Skeletal muscle tissue (tissue), 4 donors: Measurements from ENCODE around the gene SCEL. TPM values are rescaled to one million over a fixed set of nuclear protein-coding genes. Genes with fewer than 3 reads are reported as not detected.
"Not testable (repeated sequence)": the region's sequence is repeated elsewhere in the genome, so short reads cannot be mapped to it uniquely, and the experiment has no call there.

ENCODE experiments used
- H3K27ac ChIP-seq: one replicate; pipeline ENCODE4 v1.7.0; 2013; ENCODE audit warnings: mild to moderate bottlenecking, low read depth, low read length, inconsistent platforms
- H3K27me3 ChIP-seq, 3 donors: one replicate each; pipeline ENCODE4 v1.7.0; 2013; ENCODE audit warnings: low read length in 3 of 3; ENCODE audit not compliant: control insufficient read depth in 3 of 3, insufficient read depth in 3 of 3
- H3K36me3 ChIP-seq, 3 donors: one replicate each; pipeline ENCODE4 v1.7.0; 2013; ENCODE audit warnings: low read length in 3 of 3; ENCODE audit not compliant: control insufficient read depth in 3 of 3, insufficient read depth in 3 of 3
- H3K4me1 ChIP-seq, 3 donors: one replicate each; pipeline ENCODE4 v1.7.0; 2013; ENCODE audit warnings: low read length in 3 of 3, mild to moderate bottlenecking in 3 of 3; ENCODE audit not compliant: control insufficient read depth in 3 of 3, insufficient read depth in 3 of 3
- H3K4me3 ChIP-seq, 3 donors: one replicate each; pipeline ENCODE4 v1.7.0; 2013; ENCODE audit warnings: low read length in 3 of 3
- H3K9ac ChIP-seq, 3 donors: one replicate each; pipeline ENCODE4 v1.7.0; 2013; ENCODE audit warnings: low read length in 3 of 3, mild to moderate bottlenecking in 3 of 3, moderate library complexity in 2 of 3, low read depth in 1 of 3
- H3K9me3 ChIP-seq, 3 donors: one replicate each; pipeline ENCODE4 v1.7.0; 2013; ENCODE audit warnings: low read length in 3 of 3; ENCODE audit not compliant: control insufficient read depth in 3 of 3
- total RNA-seq: library from RNA; depleted of rRNA; stranded (reverse); fragments of >200 nt; gene quantifications from one replicate; pipeline ENCODE4 v1.2.3, GENCODE V29; 2014
- donor health status: Osteomylitis.

The SCEL gene
- total RNA-seq, 1 donor from 2014 or later = not detected

DNA sequence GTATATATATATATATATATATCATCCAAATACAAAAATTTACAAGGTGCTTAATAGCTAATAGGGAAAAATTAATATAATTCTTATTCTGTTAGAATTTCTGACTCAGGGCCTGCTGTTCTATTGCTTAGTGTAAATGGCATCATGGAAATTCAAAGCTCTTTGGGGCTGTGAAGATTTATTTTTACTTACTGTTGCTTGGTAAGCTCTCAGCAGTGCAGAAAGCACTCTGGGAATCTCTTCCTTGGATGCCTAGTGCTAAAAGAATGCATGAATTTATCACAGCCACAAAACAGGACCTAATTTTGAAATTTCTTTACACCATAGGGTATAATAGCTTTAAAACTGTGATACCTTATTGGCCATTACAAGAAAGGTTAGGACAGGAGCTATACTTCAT is 92.7 kb downstream of the SCEL start:
- no peak overlapping the region for H3K27ac ChIP-seq
- H3K4me3 ChIP-seq = no peak overlapping the region
- no peaks in the 10 kb centered on the region for H3K9me3 ChIP-seq
- no peaks in the 10 kb centered on the region for H3K4me1 ChIP-seq
- no peak overlapping the region for H3K9ac ChIP-seq
- H3K36me3 ChIP-seq = no peaks in the 10 kb centered on the region
- no peaks in the 10 kb centered on the region for H3K27me3 ChIP-seq

- no peak overlapping the region for H3K4me3 ChIP-seq
- H3K36me3 ChIP-seq = no peaks in the 10 kb centered on the region
- H3K27ac ChIP-seq = no peak overlapping the region
- H3K9ac ChIP-seq = no peak overlapping the region
- no peaks in the 10 kb centered on the region for H3K27me3 ChIP-seq
- no peaks in the 10 kb centered on the region for H3K4me1 ChIP-seq
- no peaks in the 10 kb centered on the region for H3K9me3 ChIP-seq
Measured at GRCh38 chr13:77637588-77637987, 102.1 kb downstream of the SCEL start.

- no peaks in the 10 kb centered on the region for H3K4me1 ChIP-seq
- no peak overlapping the region for H3K4me3 ChIP-seq
- peaks cover 0 to 3% (median 0%) of the 10 kb centered on the region in 3 donors for H3K9me3 ChIP-seq
- no peaks in the 10 kb centered on the region for H3K27me3 ChIP-seq
- H3K36me3 ChIP-seq = no peaks in the 10 kb centered on the region
- H3K9ac ChIP-seq = no peak overlapping the region
- no peak overlapping the region for H3K27ac ChIP-seq
Measured at GRCh38 chr13:77650409-77650808, 114.9 kb downstream of the SCEL start.

DNA sequence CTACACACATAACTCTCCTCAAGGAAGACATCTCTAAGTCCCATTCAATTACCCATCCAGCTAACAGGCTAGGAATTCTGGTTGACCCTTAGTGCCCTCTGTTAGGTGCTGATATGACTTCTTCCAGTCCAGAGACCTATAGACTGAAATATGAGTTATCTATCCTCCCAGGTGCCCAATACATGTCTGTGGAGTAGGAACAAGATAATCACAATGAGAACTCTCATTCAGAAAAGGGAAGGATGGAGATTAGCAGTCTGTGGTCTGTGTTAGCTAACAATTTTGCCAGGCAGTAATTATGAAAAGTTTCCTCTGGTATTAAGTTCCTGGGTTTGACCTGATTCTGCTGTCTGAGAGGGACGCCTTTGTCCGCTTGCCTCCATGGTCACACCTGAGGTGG is 117.8 kb downstream of the SCEL start:
- Histone ChIP-seq H3K4me1 (no peaks in the 10 kb centered on the region), H3K27ac (no peak overlapping the region), H3K9me3 (peaks cover 0 to 6% (median 0%) of the 10 kb centered on the region in 3 donors), H3K27me3 (no peaks in the 10 kb centered on the region), H3K36me3 (no peaks in the 10 kb centered on the region), H3K9ac (no peak overlapping the region), H3K4me3 (no peak overlapping the region)

- not testable (repeated sequence) for H3K27me3 ChIP-seq, H3K36me3 ChIP-seq, H3K4me1 ChIP-seq, H3K27ac ChIP-seq, H3K9ac ChIP-seq, H3K9me3 ChIP-seq, H3K4me3 ChIP-seq
Measured at GRCh38 chr13:77660016-77660415, 124.5 kb downstream of the SCEL start.

GRCh38 chr13:77660841-77661250 is 125.3 kb downstream of the SCEL start:
- Histone ChIP-seq H3K36me3 (no peaks in the 10 kb centered on the region), H3K4me3 (no peak overlapping the region), H3K27me3 (no peaks in the 10 kb centered on the region), H3K9me3 (peaks cover 0 to 3% (median 0%) of the 10 kb centered on the region in 3 donors), H3K4me1 (no peaks in the 10 kb centered on the region), H3K9ac (no peak overlapping the region), H3K27ac (no peak overlapping the region)

DNA sequence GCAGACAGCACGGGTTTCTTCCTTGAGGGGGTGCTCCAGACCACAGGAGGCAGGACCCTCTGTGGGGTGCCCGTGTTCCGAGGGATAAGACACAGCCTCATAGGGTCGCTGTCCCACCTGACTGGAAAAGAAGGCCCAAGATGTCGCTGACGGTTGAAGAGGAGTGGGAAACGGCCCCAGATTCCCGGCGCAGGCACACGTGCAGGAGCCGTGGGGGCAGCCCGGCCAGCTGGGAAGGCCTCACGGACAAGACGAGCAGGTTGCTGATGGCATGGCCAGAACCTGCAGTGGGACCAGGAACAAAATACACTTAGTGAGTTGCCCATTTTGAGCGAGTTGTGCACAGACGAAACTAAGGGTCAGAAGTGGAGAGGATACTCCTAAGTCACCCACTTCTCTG is 126.8 kb downstream of the SCEL start:
- not testable (repeated sequence) for H3K9ac ChIP-seq, H3K27ac ChIP-seq, H3K27me3 ChIP-seq, H3K4me1 ChIP-seq, H3K4me3 ChIP-seq, H3K9me3 ChIP-seq, H3K36me3 ChIP-seq

- H3K4me1 ChIP-seq, H3K4me3 ChIP-seq, H3K9me3 ChIP-seq, H3K27ac ChIP-seq, H3K36me3 ChIP-seq, H3K27me3 ChIP-seq, H3K9ac ChIP-seq: not testable (repeated sequence)
Measured at GRCh38 chr13:77662831-77663230, 127.3 kb downstream of the SCEL start.

DNA sequence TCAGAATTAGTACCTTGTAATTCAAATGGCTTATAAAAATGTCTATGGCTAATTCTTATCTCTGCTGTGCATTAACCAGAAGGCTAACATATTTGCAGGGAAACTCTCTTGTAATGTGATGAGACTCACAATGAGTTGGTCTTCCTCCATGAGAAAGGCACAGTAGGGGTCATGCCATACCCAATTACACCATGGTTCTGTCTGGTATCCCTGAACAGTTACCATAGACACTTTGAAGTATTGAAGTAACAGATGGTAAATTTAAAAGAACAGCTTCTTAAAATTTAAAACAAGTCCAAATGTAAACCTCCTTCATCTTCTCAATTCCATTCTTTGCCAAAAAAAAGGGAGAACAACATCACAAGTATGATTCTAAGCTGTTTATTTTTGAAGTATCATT is 139.3 kb downstream of the SCEL start:
- Histone ChIP-seq H3K9me3 (no peaks in the 10 kb centered on the region), H3K27me3 (peaks cover 0 to 3% (median 0%) of the 10 kb centered on the region in 3 donors), H3K27ac (no peak overlapping the region), H3K36me3 (no peaks in the 10 kb centered on the region), H3K9ac (no peak overlapping the region), H3K4me3 (no peak overlapping the region), H3K4me1 (no peaks in the 10 kb centered on the region)

DNA sequence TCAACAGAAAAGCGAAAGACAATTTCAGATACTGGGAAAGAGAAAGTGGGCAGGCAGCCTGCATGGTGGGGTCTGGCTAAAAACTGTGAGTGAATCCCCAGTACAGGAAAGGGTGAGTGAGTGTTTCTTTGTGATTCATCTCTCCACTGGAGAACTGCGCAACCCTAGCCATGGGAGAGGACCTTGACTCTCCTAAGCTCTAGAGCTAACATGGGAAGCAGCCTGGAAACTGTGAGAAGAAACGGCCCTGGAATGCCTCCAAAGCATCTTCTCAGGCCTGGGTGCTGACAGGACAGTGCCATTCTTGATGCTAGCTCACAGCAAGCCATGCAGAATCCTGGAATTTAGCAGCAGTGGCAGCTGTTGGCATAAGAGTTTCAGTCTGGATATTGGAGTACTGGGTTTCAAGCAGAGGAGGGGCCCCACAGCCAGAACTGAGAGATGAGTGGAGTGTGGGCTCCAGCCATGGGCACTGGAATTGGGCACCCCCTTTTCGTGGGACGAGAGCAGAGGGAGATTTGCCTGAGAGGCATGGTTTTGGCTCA is 143.3 kb downstream of the SCEL start:
- Histone ChIP-seq H3K9ac (no peak overlapping the region), H3K9me3 (no peaks in the 10 kb centered on the region), H3K4me3 (no peak overlapping the region), H3K36me3 (no peaks in the 10 kb centered on the region), H3K4me1 (no peaks in the 10 kb centered on the region), H3K27ac (no peak overlapping the region), H3K27me3 (peaks cover 0 to 3% (median 0%) of the 10 kb centered on the region in 3 donors)

- Histone ChIP-seq H3K9me3 (no peaks in the 10 kb centered on the region), H3K27me3 (no peaks in the 10 kb centered on the region), H3K9ac (no peak overlapping the region), H3K4me1 (no peaks in the 10 kb centered on the region), H3K4me3 (no peak overlapping the region), H3K36me3 (no peaks in the 10 kb centered on the region), H3K27ac (no peak overlapping the region)
Measured at GRCh38 chr13:77687799-77688198, 152.3 kb downstream of the SCEL start.
